Nephron (organoid): Measurements from ENCODE around the gene NXN.
"Not testable (repeated sequence)": the region's sequence is repeated elsewhere in the genome, so short reads cannot be mapped to it uniquely, and the experiment has no call there.

Experiments
- H3K27ac Mint-ChIP-seq, 3 experiments: 2 replicates each; pipeline ENCODE4 v1.8.0; 2020; ENCODE audit warnings: mixed read lengths in 3 of 3, mild to moderate bottlenecking in 2 of 3, moderate library complexity in 1 of 3
- H3K27me3 Mint-ChIP-seq: 2 replicates; pipeline ENCODE4 v1.8.0; 2021; ENCODE audit warnings: low read depth, mild to moderate bottlenecking, moderate library complexity, mixed read lengths
- H3K36me3 Mint-ChIP-seq: 2 replicates; pipeline ENCODE4 v1.8.0; 2020; ENCODE audit warnings: low read depth, mixed read lengths
- H3K4me1 Mint-ChIP-seq: 2 replicates; pipeline ENCODE4 v1.8.0; 2020; ENCODE audit warnings: mixed read lengths
- H3K4me3 Mint-ChIP-seq, 3 experiments: 2 replicates each; pipeline ENCODE4 v1.8.0; 2020; ENCODE audit warnings: mild to moderate bottlenecking in 3 of 3, mixed read lengths in 3 of 3, moderate library complexity in 2 of 3
- H3K9me3 Mint-ChIP-seq: 2 replicates; pipeline ENCODE4 v1.8.0; 2020; ENCODE audit warnings: mixed read lengths
- CTCF ChIP-seq, 3 experiments: fragments of 200-600 bp; sonication (generic); IDR thresholded peaks; one replicate each; pipeline ENCODE4 v1.5.0; 2021; ENCODE audit warnings: antibody characterized with exemption in 3 of 3; ENCODE audit not compliant: unreplicated experiment in 3 of 3

The NXN gene

DNA sequence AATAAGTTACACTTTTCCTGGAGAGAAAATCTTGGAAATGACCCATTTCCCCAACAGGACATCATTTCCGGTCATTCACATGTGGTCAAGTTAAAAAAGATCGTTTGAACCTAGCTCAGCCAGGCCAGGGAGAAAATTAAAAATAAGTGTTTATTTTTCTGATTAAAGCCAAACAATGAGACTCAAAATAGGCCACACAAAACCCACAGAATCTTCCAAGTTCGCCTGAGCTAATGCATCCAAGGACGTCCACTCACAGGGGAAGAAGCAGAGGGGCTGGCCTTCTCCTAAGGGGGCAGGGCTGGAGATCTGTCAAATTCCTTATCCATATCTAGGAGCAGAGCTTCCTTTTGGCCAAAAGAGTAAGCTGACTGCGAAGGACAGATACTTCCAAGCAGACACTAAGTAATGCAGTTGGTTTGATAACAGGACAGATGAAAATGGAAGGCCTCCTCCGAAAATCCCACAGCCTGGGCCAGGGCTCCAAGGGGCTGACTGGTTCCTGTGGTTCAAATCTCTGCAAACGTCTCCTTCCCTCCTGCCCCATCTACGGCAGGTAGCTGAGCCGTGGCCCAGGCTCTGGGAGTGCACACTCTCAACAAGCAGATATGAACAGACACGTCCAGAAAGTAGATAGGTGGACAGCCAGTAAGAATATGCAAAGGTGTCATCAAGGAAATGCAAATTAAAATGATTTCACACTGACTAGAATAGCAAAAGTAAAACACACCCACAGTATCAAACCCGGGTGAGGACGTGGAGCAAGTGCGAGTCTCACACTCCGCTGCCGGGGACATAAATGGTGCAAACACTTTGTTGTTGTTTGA lies 98.9 kb downstream of the NXN start:
- no peak for TF ChIP-seq CTCF (IDR thresholded peaks at IDR 0.05; ENCODE audit: unreplicated experiment in 3 of 3)
- Mint-ChIP-seq H3K9me3 (no peaks in the 10 kb centered on the region), H3K27ac (peak overlapping the region; percentile 70 to 98 (median 90)), H3K4me1 (peaks cover 67% of the 10 kb centered on the region), H3K4me3 (peak overlapping the region in 2 of 3 experiments; percentile 49 to 63), H3K27me3 (no peaks in the 10 kb centered on the region), H3K36me3 (peaks cover 7% of the 10 kb centered on the region)

DNA sequence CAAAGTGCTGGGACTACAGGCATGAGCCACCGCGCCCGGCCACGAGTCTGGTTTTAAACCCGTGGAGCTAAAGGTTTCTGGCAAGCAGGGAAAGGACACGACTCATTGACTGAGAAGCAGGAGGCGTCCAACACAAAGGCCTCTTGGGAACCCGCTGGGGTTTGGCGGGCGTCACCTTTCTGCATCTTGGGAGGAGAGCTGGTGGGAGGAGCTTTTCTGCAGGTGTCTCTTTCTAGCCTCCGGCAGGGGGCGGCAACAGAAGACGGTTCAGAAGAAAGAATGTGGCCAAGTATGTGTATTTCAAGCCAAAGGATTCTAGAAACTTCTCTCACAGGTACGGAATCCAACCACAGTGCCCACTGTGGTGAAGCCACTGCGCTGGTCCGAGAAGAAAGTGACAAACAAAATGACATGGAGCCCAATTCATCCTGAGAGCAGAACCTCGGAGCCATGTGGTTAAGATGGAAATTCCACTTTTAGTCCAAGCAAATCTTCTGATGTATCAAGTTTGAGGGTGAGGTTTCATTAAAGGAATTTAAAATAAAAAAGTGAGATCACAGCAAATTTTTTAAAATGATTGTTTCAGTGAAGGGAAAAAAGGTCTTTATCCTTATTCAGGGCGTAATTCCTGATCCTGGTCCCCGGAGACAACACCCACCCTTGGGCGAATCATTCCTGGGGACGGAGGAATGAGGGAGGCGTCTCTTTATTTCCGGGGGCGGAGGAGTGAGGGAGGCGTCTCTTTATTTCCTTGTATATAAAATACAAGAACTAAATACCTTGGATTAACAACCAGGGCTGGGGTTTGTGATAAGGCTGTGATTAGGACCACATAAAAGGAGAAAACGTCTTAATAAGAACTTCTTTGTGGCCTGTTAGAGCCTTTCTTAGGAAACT lies 99.8 kb downstream of the NXN start:
- peaks cover 5% of the 10 kb centered on the region for H3K36me3 Mint-ChIP-seq
- H3K9me3 Mint-ChIP-seq = no peaks in the 10 kb centered on the region
- H3K4me3 Mint-ChIP-seq = peak overlapping the region in 1 of 3 experiments; percentile 63
- peak; percentile 49 to 52 (median 52) for TF ChIP-seq CTCF (IDR thresholded peaks at IDR 0.05; ENCODE audit: unreplicated experiment in 3 of 3)
- peak overlapping the region; percentile 73 to 98 (median 90) for H3K27ac Mint-ChIP-seq
- no peaks in the 10 kb centered on the region for H3K27me3 Mint-ChIP-seq
- peaks cover 65% of the 10 kb centered on the region for H3K4me1 Mint-ChIP-seq

GRCh38 chr17:877630-878029 lies 101.9 kb downstream of the NXN start:
- H3K36me3 Mint-ChIP-seq = peaks cover 3% of the 10 kb centered on the region
- no peak for TF ChIP-seq CTCF (IDR thresholded peaks at IDR 0.05; ENCODE audit: unreplicated experiment in 3 of 3)
- H3K4me1 Mint-ChIP-seq = peaks cover 50% of the 10 kb centered on the region
- H3K27me3 Mint-ChIP-seq = no peaks in the 10 kb centered on the region
- H3K27ac Mint-ChIP-seq = peak overlapping the region; percentile 43 to 73 (median 59)
- H3K9me3 Mint-ChIP-seq = no peaks in the 10 kb centered on the region
- H3K4me3 Mint-ChIP-seq = no peak overlapping the region

- Mint-ChIP-seq H3K27me3 (no peaks in the 10 kb centered on the region), H3K4me1 (peaks cover 49% of the 10 kb centered on the region), H3K27ac (peak overlapping the region in 2 of 3 experiments; percentile 39 to 56), H3K9me3 (peaks cover 2% of the 10 kb centered on the region), H3K4me3 (no peak overlapping the region), H3K36me3 (peaks cover 9% of the 10 kb centered on the region)
- TF ChIP-seq CTCF (IDR thresholded peaks at IDR 0.05; ENCODE audit: unreplicated experiment in 3 of 3) = no peak
Observed at GRCh38 chr17:876272-876671, 103.3 kb downstream of the NXN start.

- H3K4me3 Mint-ChIP-seq, H3K9me3 Mint-ChIP-seq, H3K27me3 Mint-ChIP-seq, H3K27ac Mint-ChIP-seq, H3K36me3 Mint-ChIP-seq: not testable (repeated sequence)
- peaks cover 41% of the 10 kb centered on the region for H3K4me1 Mint-ChIP-seq
Observed at GRCh38 chr17:874590-874989, 105.0 kb downstream of the NXN start.

DNA sequence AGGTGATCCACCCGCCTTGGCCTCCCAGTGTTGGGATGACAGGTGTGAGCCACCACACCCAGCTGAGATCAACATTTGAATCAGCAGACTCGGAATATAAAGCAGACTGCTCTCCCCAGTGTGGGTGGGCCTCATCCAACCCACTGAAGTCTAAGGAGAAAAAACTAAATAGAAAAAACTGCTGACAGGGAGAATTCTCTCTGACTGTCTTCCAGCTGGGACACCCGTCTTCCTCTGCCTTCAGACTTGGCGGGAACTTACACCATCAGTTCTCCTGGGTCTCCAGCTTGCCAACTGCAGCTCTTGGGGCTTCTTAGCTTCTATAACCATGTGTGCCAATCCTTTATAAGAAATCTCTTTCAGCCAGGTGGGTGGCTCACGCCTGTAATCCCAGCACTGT lies 106.7 kb downstream of the NXN start:
- H3K4me1 Mint-ChIP-seq = peaks cover 48% of the 10 kb centered on the region
- no peak overlapping the region for H3K4me3 Mint-ChIP-seq
- H3K27me3 Mint-ChIP-seq = peaks cover 4% of the 10 kb centered on the region
- peaks cover 2% of the 10 kb centered on the region for H3K9me3 Mint-ChIP-seq
- no peak overlapping the region for H3K27ac Mint-ChIP-seq
- no peak for TF ChIP-seq CTCF (IDR thresholded peaks at IDR 0.05; ENCODE audit: unreplicated experiment in 3 of 3)
- peaks cover 13% of the 10 kb centered on the region for H3K36me3 Mint-ChIP-seq
